Urinary bladder (tissue), 4 donors: ENCODE results near the gene THRB. TPM values are rescaled to one million over a fixed set of nuclear protein-coding genes. Genes with fewer than 3 reads are reported as not detected.

Experiments
- DNase-seq: peaks from one replicate; pipeline ENCODE4 v3.0.0-alpha.2; 2015; ENCODE audit errors: extremely low spot score
- H3K27ac ChIP-seq: one replicate; pipeline ENCODE4 v1.5.1; 2013; ENCODE audit warnings: low read depth, mild to moderate bottlenecking, moderate library complexity
- H3K36me3 ChIP-seq: one replicate; pipeline ENCODE4 v1.6.1; 2013; ENCODE audit warnings: mild to moderate bottlenecking, moderate library complexity; ENCODE audit not compliant: insufficient read depth
- H3K4me1 ChIP-seq: one replicate; pipeline ENCODE4 v1.6.1; 2013; ENCODE audit warnings: mild to moderate bottlenecking, moderate library complexity; ENCODE audit not compliant: insufficient read depth
- H3K4me3 ChIP-seq: one replicate; pipeline ENCODE4 v1.5.1; 2013; ENCODE audit warnings: low read depth, low read length
- WGBS: extraction: QIAGEN DNeasy Blood & Tissue Kit; methylation state at CpG from one replicate; pipeline ENCODE4 v1.1.7; 2013; 5-methylcytosine and 5-hydroxymethylcytosine counted together
- polyA plus RNA-seq: library from polyadenylated mRNA; stranded (reverse); fragments of 200-250 nt; gene quantifications from one replicate; pipeline ENCODE4 v1.2.3, GENCODE V29; 2013
- total RNA-seq: library from RNA; depleted of rRNA; stranded (reverse); fragments of >200 nt; gene quantifications from one replicate; pipeline ENCODE4 v1.2.3, GENCODE V29; 2014
- donor health status: healthy with polysubstance abuse.
- donor health status: healthy.

The THRB gene
- total and polyA plus RNA-seq, 2 donors, result 8.3 to 14.8 TPM

DNA sequence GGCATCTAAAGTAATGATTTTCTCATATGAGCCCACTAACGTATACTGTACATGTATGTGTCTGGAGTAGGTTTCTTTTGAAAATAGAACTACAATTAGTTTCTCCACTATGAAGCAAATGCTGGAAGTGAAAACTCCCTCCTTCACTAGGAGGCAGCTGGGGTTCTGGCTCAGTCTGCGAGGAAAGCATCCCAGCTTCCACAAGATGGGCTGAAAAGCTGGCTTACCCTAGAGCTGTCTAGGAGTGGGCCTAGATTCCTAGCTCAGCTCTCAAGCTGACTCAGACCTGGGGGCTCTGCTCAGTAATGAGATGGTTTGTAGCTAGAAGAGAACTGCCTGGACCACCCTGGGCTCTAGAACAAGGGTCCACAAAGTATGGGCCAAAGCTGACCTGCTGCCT, 268.3 kb downstream of the THRB start:
- 83% methylated on average over 2 of the region's 2 CpGs for WGBS
- H3K4me1 ChIP-seq, result no peaks in the 10 kb centered on the region

GRCh38 chr3:24225385-24225950, 269.2 kb downstream of the THRB start:
- H3K4me1 ChIP-seq, result no peaks in the 10 kb centered on the region
- no peak overlapping the region for H3K27ac ChIP-seq
- no peak for DNase-seq
- 41% methylated on average over 5 of the region's 5 CpGs for WGBS
- no peak overlapping the region for H3K4me3 ChIP-seq
- no peaks in the 10 kb centered on the region for H3K36me3 ChIP-seq

More for the DNA sequence above, 268.3 kb downstream of the THRB start:
- no peaks in the 10 kb centered on the region for H3K36me3 ChIP-seq
- no peak for DNase-seq
- H3K4me3 ChIP-seq, result no peak overlapping the region
- H3K27ac ChIP-seq, result no peak overlapping the region

GRCh38 chr3:24224666-24225384, 269.8 kb downstream of the THRB start:
- DNase-seq, result no peak
- Histone ChIP-seq H3K27ac (no peak overlapping the region), H3K4me3 (no peak overlapping the region), H3K36me3 (no peaks in the 10 kb centered on the region), H3K4me1 (no peaks in the 10 kb centered on the region)
- WGBS, result 83% methylated on average over 4 of the region's 4 CpGs

DNA sequence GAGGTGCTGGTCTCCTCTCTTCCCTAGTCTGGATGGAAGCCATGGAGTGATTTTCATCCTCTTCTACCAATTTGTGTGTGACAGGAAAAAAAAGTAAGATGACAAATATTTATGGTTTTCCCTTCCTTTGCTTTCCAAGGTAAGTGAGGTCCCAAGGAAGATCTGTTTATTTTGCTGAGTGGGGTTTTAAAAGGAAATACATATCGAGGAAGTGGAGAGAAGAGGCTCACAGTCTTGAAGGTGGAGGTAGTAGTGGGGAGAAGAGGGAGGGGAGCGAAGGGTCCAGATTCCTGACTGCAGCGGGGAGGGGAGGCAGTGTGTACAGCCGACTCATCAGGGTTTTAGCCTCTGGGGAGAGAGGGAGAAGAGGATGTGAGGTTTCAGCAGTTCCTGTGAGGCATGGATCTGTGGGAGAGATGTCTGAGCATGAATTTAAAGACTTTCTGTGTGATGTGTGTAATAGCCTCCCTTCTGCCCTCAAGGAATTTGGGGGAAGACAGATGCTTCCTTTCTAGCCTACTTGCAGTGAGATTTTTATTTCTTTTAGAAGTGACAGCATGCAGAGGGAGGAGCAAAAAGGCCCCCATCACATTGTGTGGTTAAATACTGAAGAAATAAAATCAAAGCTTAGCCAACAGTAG, 272.4 kb downstream of the THRB start:
- Histone ChIP-seq H3K4me3 (no peak overlapping the region), H3K27ac (no peak overlapping the region)
- DNase-seq, result no peak

DNA sequence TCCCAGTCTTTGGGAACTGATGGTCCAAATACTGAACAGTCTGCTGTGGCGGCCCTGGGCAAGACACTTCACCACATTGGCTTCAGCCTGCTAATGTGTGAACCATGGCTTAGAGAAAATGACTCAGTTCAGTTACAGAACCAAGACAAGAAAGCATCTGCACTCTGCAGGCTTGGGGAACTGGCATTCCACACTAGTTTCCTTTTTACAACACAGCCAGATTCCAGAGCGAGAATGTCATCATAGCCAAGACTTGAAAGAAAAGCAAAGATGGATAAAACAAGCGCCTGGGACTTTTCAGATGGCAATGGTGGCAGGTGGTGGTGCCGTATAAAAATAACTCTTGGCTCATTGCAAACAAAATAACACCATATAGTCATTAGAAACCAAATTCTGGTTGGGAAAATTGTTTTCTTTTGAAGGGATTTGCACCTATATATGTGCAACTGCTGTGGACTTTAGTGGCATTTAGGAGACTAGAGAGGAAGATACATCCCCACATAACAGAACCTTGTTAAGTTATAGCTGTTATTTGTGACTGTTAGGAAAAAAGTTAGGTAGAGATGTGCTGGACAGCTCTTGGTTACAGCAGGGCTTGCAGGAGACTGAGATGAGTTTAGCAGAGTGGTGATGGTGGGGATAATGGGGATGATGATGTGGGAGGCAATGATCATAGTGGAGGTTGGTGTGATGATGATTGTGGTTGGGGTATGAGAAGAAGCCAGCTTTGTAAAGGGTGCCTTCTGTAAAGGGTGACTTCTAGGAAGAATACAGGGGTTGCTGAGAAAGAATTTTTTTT, 273.6 kb downstream of the THRB start:
- DNase-seq, result no peak
- WGBS, result 24% methylated on average over 4 of the region's 4 CpGs
- Histone ChIP-seq H3K4me3 (no peak overlapping the region), H3K27ac (no peak overlapping the region), H3K36me3 (no peaks in the 10 kb centered on the region), H3K4me1 (no peaks in the 10 kb centered on the region)

More for the DNA sequence above, 272.4 kb downstream of the THRB start:
- no peaks in the 10 kb centered on the region for H3K36me3 ChIP-seq
- no peaks in the 10 kb centered on the region for H3K4me1 ChIP-seq
- WGBS, result 83% methylated on average over 4 of the region's 4 CpGs

GRCh38 chr3:24215502-24215901, 279.1 kb downstream of the THRB start:
- Histone ChIP-seq H3K4me1 (no peaks in the 10 kb centered on the region), H3K36me3 (no peaks in the 10 kb centered on the region), H3K27ac (no peak overlapping the region), H3K4me3 (no peak overlapping the region)
- no peak for DNase-seq
- WGBS, result 79% methylated on average over 2 of the region's 2 CpGs

DNA sequence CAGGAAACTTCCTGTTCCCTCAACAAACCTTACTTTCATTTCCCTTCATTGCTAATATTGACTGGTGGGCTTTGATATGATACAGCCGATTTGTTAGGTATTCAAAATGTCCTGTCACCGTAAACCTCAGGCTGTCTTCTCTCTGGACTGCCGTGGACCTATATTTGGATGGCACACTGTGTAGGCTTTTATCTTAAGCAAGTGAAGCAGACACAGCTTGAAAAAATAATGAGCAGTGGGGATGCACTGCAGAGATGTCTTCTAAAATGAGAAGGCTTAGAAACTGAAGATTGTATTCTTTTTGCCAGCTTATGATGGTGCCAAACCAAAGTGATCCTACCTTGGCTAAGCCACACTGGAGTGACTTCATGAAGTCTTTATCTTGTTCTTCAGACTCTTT, 283.3 kb downstream of the THRB start:
- 69% methylated on average over 3 of the region's 3 CpGs for WGBS
- DNase-seq, result no peak
- no peak overlapping the region for H3K27ac ChIP-seq
- H3K36me3 ChIP-seq, result no peaks in the 10 kb centered on the region
- H3K4me1 ChIP-seq, result no peaks in the 10 kb centered on the region
- no peak overlapping the region for H3K4me3 ChIP-seq

DNA sequence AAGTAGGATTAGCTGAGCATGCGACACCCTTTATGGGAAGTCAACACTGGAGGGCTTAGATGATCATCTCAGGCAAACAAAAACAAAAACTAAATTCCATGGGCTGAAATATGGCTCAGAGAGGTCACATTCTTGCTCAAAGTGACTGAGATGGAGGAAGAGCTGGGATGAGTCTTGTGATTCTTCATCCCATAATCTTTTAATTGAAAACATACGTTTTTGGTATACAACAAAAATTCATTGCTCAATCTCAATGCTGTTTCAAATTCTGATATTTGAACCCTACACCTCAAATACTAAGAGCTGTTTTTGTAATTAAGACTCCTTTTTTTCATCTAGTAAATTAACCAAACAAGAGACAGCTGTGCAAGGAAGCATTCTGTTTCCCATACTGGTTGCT, 292.6 kb downstream of the THRB start:
- WGBS, result 66% methylated on average over 2 of the region's 2 CpGs
- H3K36me3 ChIP-seq, result no peaks in the 10 kb centered on the region

GRCh38 chr3:24201301-24201700, 293.3 kb downstream of the THRB start:
- Histone ChIP-seq H3K4me3 (no peak overlapping the region), H3K36me3 (no peaks in the 10 kb centered on the region), H3K27ac (no peak overlapping the region), H3K4me1 (no peaks in the 10 kb centered on the region)
- WGBS, result 96% methylated on average over 1 of the region's 1 CpG
- DNase-seq, result no peak

More for the DNA sequence above, 292.6 kb downstream of the THRB start:
- no peaks in the 10 kb centered on the region for H3K4me1 ChIP-seq
- no peak overlapping the region for H3K27ac ChIP-seq
- H3K4me3 ChIP-seq, result no peak overlapping the region
- no peak for DNase-seq

GRCh38 chr3:24199775-24200247, 294.8 kb downstream of the THRB start:
- Histone ChIP-seq H3K4me1 (no peaks in the 10 kb centered on the region), H3K36me3 (no peaks in the 10 kb centered on the region), H3K4me3 (no peak overlapping the region), H3K27ac (no peak overlapping the region)
- 55% methylated on average over 5 of the region's 5 CpGs for WGBS
- DNase-seq, result no peak

- 78% methylated on average over 2 of the region's 2 CpGs for WGBS
- no peak overlapping the region for H3K27ac ChIP-seq
- H3K36me3 ChIP-seq, result no peaks in the 10 kb centered on the region
- no peak for DNase-seq
- H3K4me1 ChIP-seq, result no peaks in the 10 kb centered on the region
- no peak overlapping the region for H3K4me3 ChIP-seq
Observed at GRCh38 chr3:24199300-24199699, 295.4 kb downstream of the THRB start.

GRCh38 chr3:24198728-24199127, 295.9 kb downstream of the THRB start:
- Histone ChIP-seq H3K36me3 (no peaks in the 10 kb centered on the region), H3K27ac (no peak overlapping the region), H3K4me3 (no peak overlapping the region), H3K4me1 (no peaks in the 10 kb centered on the region)
- 91% methylated on average over 1 of the region's 1 CpG for WGBS
- DNase-seq, result no peak

DNA sequence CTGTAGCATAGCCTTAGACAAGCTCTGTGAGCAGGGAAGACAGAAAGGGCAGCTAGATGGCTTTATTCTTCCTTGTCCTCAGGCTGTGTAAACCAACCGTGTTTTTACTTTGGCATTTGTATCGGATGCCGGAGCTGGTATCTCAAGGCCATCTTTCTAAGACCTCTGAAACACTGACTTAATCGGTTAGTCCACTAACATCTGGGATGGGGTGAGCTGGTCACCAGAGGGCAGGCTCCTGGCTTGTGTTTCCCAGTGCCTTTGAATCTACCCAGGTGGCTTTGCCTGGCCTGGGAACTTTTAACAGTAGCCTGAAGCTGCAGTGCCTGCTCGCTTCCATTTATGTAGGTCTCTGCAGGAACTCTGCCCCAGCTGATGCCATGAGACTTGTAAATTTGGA, 296.8 kb downstream of the THRB start:
- 81% methylated on average over 5 of the region's 5 CpGs for WGBS
- Histone ChIP-seq H3K4me1 (no peaks in the 10 kb centered on the region), H3K36me3 (no peaks in the 10 kb centered on the region), H3K27ac (no peak overlapping the region), H3K4me3 (no peak overlapping the region)
- no peak for DNase-seq
